ENCODE results near the gene NUMBL. TPM values are rescaled to one million over a fixed set of nuclear protein-coding genes. Genes with fewer than 3 reads are reported as not detected.
A peak's percentile ranks its signal among the peaks of the same experiment; 100 is the strongest.
"Not testable (repeated sequence)": the region's sequence is repeated elsewhere in the genome, so short reads cannot be mapped to it uniquely, and the experiment has no call there.

The NUMBL gene
- total RNA-seq (2014; rRNA removed; shearing (Covaris generic)), result 10.2 and 18.1 TPM in 2 replicates

DNA sequence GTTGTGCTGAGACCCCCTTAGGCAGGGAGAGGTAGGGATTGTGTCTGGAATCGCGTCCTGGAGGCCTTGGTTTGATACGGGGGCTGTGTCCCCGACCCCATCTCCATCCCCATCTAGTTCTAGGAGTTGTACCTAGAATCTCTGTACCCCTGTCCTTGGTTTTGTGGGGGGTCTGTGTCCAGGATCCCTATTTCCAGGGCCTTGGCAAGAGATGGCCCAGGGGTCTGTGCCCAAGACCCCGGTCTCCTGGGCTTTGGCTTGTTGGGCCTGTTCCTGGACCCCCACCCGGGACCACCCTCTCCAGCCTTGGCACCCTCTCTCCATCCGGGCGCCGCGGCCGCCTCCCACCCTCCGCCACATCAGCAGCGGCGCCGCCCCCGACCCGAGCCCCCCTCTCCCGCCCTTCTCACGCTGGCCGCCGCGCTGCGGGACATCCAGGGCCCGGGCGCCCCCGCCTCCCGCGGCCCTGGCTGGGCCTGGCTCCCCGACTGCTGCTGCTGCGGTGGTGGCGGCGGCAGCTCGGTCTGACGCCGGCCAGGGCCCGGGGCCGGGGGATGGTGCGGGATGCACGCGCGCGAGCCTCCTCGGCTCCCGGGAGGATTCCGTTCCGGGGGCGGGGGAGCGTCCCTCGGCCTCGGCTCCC is at the start of gene NUMBL:
NUMBL (minus strand) TSS at position 602 of the 643 bp plus-strand sequence; CDS start at position 434, 168 bp downstream.
- DNase-seq (ENCODE audit: low read depth), result no peak

DNA sequence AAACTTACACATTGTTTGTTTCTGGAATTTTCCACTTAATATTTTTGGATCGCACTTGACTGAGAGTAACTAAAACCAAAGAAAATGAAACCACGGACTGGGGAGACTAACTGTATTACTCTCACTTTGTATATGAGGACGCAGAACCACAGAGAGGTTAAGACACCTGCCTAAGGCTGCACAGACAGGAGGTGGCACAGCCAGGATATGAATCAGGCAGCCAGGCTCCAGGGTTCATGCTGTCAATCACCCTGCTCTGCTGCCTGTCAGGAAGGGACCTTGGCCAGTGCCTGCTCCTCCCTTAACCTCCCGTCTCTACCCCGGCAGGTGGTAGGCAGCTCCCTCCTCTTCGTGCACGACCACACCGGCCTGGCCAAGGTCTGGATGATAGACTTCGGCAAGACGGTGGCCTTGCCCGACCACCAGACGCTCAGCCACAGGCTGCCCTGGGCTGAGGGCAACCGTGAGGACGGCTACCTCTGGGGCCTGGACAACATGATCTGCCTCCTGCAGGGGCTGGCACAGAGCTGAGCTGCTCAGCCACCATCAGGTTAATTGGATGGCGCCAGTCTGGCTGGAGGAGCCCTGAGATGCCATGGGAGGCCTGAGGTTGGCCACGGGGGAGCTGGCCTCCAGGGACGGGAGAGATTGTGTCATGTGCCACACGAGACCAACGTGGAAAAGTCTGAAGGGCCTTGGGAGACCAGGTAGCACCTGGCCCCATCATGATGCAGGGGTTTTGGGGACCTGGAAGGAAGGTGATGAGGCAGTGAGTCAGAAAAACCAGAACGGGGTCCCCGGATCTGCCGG is 48.8 kb upstream of the NUMBL start:
- DNase-seq (ENCODE audit: low read depth), result no peak

DNA sequence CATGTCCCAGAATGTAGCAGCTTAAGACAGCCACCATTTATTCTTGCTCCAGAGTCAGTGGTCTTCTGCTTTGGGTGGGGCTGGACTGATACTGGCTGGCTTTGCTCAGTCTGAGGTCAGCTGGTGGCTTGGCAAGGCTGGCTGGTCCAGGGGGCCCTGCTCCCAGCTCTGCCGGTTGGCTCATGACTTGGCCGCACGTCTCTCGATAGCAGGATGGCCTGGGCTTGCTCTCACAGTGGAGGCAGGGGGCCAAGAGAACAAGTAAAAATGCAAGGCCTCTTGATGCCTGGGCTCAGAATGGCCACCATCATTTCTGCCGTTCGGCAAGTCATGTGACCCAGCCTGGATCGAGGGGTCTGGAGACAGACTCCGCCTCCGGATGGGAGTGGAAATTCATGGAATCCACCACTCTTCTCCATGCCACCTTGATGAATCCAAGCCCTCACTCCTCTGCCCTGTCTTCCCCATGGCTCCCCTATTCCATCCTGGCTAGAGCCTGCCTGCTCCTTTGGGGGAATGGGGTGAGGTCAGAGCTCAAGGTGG is 46.7 kb upstream of the NUMBL start:
- no peak for DNase-seq (ENCODE audit: low read depth)

DNA sequence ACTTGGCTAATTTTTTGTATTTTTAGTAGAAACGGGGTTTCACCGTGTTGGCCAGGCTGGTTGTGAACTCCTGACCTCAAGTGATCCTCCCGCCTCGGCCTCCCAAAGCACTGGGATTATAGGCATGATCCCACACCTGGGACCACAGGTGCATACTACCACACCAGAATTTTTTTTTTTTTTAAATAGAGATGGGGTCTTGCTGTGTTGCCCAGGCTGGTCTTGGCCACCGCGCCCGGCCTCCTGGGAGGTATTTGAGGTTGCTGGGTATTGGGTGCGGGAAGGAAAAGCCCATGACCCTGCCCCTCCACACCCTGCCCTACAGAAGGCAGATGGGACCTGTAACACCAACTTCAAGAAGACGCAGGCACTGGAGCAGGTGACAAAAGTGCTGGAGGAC is 46.2 kb upstream of the NUMBL start:
- no peak for DNase-seq (ENCODE audit: low read depth)

DNA sequence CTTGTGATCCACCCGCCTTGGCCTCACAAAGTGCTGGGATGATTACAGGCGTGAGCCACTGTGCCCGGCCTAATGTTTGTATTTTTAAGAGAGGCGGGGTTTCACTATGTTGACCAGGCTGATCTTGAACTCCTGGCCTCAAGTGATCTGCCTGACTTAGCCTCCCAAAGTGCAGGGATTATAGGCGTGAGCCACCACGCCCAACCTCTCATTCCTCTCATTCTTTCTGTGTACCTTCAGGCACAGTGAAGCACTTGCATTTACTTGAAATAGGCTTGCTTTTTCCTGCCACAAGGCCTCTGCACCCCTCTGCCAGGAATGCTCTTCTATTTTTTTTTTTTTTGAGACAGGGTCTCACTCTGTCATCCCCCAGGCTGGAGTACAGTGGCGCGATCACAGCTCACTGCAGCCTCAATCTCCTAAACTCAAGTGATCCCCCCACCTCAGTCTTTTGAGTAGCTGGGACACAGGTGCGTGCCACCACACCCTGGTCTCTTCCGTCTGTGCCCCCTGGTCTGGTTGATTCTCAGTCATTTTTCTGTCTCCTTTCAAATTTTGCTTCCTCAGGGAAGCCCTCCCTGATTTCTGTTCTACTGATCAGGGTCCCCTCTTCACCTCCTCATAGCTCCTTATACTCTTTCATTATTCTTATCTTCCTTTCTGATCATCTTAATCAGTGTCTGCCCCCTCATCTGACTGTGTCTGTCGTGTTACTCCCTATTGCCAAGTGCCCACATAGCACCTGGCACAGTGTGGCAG is 44.7 kb upstream of the NUMBL start:
- DNase-seq (ENCODE audit: low read depth), result no peak

DNA sequence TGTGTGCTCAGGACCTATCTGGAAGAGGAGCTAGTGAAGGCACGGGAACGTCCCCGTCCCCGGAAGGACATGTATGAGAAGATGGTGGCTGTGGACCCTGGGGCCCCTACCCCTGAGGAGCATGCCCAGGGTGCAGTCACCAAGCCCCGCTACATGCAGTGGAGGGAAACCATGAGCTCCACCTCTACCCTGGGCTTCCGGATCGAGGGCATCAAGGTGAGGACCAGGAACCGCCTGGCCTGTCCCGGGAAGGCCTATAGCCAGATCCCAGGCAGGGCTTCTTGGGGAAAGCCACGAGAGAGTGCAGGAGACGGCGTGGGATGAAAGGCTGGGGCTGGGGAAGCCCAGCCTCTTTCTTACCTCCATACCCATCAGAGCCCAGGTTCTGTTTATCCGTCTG is 42.7 kb upstream of the NUMBL start:
- no peak for DNase-seq (ENCODE audit: low read depth)

DNA sequence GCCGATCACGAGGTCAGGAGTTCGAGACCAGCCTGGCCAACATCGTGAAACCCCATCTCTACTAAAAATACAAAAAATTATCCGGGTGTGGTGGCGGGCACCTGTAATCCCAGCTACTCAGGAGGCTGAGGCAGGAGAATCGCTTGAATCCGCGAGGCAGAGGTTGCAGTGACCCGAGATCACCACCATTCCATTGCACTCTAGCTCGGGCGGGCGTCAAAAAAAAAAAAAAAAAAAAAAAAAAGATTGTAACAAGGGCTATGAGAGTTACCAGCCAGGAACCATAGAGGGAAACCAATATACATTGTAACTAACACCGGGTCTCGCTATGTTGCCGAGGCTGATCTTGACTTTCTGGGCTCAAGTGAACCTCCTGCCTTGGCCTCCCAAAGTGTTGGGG is 41.9 kb upstream of the NUMBL start:
- DNase-seq (ENCODE audit: low read depth), result not testable (repeated sequence)

DNA sequence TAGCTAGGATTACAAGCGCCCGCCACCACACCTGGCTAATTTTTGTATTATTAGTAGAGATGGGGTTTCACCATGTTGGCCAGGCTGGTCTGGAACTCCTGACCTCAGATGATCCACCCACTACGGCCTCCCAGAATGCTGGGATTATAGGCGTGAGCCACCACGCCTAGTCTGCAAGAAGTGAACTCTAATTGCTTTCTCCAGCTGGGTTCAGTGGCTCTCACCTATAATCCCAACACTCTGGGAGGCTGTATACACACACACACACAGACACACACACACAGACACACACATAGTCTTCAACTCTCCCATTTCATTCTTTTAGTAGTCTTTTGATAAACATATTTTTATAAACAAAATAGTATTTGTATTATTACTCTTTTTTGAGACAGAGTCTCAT is 39.6 kb upstream of the NUMBL start:
- not testable (repeated sequence) for DNase-seq (ENCODE audit: low read depth)

DNA sequence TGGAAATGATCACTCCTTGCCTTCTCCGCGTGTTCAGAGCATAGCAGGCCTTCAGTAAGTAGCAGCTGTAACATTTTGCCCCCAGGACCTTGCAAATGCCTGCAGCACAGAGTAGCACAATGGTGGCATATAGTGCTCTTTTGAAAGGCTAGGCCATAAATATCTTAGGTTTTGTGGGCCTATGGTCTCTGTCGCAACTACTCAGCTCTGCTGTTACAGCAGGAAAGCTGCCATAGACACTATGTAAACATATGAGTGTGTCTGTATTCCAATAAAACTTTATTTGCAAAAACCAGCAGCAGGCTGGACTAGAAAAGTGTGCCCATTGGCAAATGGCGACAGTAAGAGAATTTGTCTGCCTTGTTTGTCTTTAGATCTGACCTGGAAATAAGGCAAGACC is 35.8 kb upstream of the NUMBL start:
- DNase-seq (ENCODE audit: low read depth), result no peak

DNA sequence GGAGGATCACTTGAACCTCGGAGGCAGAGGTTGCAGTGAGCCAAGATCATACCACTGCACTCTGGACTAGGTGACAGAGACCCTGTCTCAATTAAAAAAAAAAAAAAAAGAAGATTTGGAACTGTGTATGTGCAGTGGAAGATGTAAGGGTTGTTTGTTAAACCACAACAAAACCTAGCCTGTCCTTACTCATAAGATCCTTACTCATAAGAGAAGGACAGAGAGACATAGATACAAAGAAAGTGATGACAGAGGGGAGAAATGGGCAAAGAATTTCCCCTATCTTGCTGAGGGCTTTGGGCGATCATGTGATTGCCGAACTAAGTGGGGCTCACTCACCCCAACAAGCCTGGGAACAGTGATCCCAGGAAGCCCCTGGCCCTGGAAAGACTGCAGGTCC is 34.4 kb upstream of the NUMBL start:
- DNase-seq (ENCODE audit: low read depth), result no peak

DNA sequence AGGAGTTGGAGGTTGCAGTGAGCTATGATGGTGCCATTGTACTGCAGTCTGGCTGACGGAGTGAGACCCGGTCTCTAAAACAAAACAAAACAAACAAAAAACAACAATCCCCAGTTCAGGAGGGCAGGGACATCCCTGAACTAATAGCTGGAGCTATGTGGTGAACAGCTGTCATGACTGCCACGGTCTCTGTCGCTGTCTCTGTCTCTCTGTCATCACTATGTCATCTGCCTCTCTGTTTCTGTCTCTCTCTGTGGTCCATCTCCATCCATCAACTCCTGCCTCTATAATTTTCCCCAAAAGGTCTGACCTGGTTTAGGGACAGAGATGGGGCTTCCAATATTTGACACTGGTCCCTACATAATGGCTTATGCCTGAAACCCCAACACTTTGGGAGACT is 33.9 kb upstream of the NUMBL start:
- DNase-seq (ENCODE audit: low read depth), result no peak

DNA sequence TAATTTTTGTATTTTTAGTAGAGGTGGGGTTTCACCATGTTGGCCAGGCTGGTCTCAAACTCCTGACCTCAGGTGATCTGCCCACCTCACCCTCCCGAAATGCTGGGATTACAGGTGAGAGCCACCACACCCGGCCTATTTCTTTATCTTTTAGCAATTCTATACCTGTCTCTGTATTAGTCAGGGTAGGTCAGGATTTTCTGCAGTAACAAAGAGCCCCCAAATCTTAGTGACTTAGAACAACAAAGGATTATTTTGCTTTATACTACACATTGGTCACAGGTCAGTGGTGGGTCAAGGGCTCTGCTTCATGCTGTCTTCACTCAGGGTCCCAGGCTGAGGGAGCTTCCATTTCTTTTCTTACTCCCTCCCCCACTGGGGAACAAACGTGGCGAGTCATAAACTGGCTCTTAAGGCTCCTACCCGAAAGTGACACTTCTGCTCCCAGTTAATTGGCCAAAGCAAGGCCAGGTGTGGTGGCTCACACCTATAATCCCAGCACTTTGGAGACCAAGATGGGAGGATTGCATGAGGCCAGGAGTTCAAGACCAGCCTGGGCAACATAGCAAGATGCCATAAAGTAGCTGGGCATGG is 33.3 kb upstream of the NUMBL start:
- no peak for DNase-seq (ENCODE audit: low read depth)

DNA sequence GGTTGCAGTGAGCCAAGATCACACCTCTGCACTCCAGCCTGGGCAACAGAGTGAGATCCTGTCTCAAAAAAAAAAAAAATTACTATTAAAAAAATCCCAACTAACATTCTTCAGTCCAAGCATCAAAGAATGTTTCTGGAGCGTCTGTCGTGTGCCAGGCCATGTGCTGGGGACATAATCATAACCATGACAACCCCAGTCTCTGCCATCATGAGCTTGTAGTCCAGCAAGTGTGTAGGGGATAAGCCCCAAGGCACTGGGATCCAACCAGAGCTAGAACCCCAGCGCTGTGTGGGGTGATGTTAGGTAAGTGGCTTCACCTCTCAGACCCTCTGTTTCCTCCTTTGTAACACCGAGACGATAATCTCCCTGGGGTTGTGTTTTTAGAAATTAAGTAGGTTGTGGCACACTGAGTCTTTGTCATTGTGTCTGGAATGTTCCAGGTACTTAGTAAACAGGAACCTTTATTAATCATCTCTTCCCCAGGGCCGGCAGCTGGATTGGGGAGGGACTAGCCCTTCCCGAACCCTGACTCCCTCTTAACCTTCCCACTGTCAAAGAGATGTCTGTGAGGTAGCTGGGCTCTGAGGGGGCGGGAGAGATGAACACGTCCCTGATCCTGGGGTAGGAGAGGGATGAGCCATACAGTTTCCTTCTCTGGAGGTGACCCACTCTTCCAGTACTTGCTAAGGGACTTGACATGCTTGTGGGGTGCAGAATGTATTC is 31.6 kb upstream of the NUMBL start:
- peak; percentile 29 for DNase-seq (ENCODE audit: low read depth)

DNA sequence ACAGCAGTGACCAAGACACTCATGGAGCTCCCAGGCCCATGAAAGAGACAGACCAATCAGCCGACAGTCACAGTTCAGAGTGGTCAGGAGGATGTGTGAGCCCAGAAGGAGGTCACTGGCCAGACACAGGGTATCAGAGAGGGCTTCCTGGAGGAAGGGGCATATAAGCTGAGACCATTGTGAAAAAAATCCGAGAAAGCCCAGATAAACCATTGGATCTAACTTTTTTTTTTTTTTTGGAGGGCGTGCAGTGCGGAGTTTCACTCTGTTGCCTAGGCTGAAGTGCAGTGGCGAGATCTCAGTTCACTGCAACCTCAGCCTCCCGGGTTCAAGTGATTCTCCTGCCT is 30.7 kb upstream of the NUMBL start:
- DNase-seq (ENCODE audit: low read depth), result no peak

DNA sequence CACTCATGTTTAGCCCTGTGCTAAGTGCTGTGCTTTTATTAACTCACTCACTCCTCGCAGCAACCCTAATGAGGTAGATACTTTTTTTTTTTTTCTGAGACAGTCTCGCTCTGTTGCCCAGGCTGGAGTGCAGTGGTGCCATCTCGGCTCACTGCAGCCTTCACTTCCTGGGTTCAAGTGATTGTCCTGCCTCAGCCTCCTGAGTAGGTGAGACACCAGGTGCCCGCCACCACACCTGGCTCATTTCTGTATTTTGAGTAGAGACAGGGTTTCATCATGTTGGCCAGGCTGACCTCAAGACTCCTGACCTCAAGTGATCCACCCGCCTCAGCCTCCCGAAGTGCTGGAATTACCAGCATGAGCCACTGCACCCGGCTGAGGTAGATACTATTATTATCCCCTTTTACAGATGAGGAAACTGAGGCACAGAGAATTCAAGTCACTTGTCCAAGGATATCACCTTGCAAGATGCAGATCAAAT is 29.0 kb upstream of the NUMBL start:
- DNase-seq (ENCODE audit: low read depth), result no peak

DNA sequence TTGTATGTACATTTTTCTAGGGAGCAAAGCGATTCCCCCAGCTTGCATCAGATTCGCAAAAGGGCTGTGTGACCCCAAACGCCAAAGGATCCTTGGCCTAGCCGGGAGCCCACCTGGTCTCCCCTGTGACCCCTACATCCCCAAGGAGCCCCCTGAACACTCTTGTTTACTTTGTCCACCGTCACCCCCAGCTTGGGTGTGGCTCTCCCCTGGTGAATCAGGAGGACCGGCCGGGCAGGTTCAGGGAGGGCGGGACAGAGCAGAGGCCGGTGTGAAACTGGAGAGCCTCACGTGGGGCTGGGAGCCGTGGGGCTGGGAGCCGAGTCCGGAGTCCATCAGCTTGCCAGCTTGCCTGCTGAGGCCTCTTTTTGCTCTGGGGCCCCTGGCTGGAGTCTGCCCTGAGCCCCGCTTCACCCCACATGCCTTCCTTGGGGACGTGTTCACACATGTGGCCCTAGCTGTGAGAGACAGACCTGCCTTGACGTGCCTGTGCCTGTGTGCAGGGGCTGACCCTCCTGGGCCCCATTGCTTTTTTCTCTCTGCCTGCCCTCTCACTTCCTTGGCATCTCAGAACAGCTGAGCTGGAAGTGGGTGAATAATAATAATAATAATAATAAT is 28.4 kb upstream of the NUMBL start:
- peak; percentile 63 for DNase-seq (ENCODE audit: low read depth)

DNA sequence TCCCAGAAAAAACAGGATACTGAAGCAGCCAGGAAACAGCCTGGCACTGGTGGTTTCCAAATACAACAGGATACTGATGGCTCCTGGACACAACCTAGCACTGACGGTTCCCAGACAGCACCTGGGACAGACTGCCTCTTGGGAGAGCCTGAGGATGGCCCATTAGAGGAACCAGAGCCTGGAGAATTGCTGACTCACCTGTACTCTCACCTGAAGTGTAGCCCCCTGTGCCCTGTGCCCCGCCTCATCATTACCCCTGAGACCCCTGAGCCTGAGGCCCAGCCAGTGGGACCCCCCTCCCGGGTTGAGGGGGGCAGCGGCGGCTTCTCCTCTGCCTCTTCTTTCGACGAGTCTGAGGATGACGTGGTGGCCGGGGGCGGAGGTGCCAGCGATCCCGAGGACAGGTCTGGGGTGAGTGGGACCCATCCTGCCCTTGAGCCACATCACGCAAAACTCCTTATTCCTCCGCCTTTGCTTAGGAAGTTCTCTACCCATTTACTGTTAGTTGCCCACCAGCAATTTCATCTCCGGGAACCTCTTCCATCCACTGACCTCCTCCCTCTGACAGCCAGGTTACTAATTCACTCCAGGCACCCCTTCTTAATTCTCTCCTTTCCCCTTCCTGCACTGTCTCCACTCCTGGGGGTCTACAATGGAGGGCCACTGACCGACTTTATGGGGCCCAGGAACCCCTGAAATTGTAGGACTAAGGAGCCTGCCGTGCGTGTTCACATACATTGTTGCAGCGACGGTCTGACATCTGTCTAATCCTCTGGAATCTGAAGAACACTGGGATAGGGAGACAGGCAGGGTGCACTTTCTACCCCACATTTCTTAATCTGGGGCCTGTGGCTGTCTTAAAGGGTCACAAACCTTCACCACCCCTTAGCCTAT is 27.7 kb upstream of the NUMBL start:
- peak; percentile 25 for DNase-seq (ENCODE audit: low read depth)

DNA sequence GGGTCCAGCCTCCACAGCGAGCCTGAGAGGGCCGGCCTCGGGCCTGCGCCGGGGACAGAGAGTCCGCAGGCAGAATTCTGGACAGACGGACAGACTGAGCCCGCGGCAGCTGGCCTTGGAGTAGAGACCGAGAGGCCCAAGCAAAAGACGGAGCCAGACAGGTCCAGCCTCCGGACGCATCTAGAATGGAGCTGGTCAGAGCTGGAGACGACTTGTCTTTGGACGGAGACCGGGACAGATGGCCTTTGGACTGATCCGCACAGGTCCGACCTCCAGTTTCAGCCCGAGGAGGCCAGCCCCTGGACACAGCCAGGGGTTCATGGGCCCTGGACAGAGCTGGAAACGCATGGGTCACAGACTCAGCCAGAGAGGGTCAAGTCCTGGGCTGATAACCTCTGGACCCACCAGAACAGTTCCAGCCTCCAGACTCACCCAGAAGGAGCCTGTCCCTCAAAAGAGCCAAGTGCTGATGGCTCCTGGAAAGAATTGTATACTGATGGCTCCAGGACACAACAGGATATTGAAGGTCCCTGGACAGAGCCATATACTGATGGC is 27.0 kb upstream of the NUMBL start:
- no peak for DNase-seq (ENCODE audit: low read depth)
